Suprapubic skin (tissue), 4 donors: ENCODE results near the gene REC114. TPM values are rescaled to one million over a fixed set of nuclear protein-coding genes. Genes with fewer than 3 reads are reported as not detected.
"Not testable (repeated sequence)": the region's sequence is repeated elsewhere in the genome, so short reads cannot be mapped to it uniquely, and the experiment has no call there.

ENCODE experiments used
- DNase-seq, 2 donors: peaks; one replicate each; pipeline ENCODE4 v3.0.0-alpha.2; 2019; ENCODE audit warnings: low spot score in 2 of 2
- H3K27ac ChIP-seq: fragments of 200-600 bp; sonication (generic); one replicate; pipeline ENCODE4 v1.5.1; 2019
- H3K27me3 ChIP-seq: fragments of 200-600 bp; sonication (generic); one replicate; pipeline ENCODE4 v1.5.1; 2019
- H3K36me3 ChIP-seq: fragments of 200-600 bp; sonication (generic); one replicate; pipeline ENCODE4 v1.5.1; 2019
- H3K4me1 ChIP-seq: fragments of 200-600 bp; sonication (generic); one replicate; pipeline ENCODE4 v1.5.1; 2019
- H3K4me3 ChIP-seq: fragments of 200-600 bp; sonication (generic); one replicate; pipeline ENCODE4 v1.5.1; 2019; ENCODE audit warnings: mild to moderate bottlenecking
- H3K9me3 ChIP-seq: fragments of 200-600 bp; sonication (generic); one replicate; pipeline ENCODE4 v1.5.1; 2019
- CTCF ChIP-seq, 2 donors: fragments of 200-600 bp in 1 of 2; fragments of 450-650 bp in 1 of 2; sonication (generic) in 1 of 2; IDR thresholded peaks; one replicate each; pipeline ENCODE4 v1.5.1; 2016 to 2019; ENCODE audit warnings: antibody characterized with exemption in 2 of 2, mild to moderate bottlenecking in 1 of 2, moderate library complexity in 1 of 2
- EP300 ChIP-seq: sonication (generic); formaldehyde crosslinking; IDR thresholded peaks from one replicate; pipeline ENCODE4 v1.6.1; 2017; ENCODE audit warnings: antibody characterized with exemption
- POLR2A ChIP-seq, 2 donors: fragments of 450-650 bp; IDR thresholded peaks; one replicate each; pipeline ENCODE4 v1.6.1; 2017; ENCODE audit warnings: antibody characterized with exemption in 2 of 2, mild to moderate bottlenecking in 2 of 2, moderate library complexity in 2 of 2
- POLR2AphosphoS5 ChIP-seq, 3 donors: sonication (generic); formaldehyde crosslinking; IDR thresholded peaks; one replicate each; pipeline ENCODE4 v1.6.1; 2017; ENCODE audit warnings: antibody characterized with exemption in 3 of 3
- WGBS: methylation state at CpG from one replicate; pipeline ENCODE4 v1.1.5; 2018; 5-methylcytosine and 5-hydroxymethylcytosine counted together
- total RNA-seq, 4 donors: library from RNA; depleted of rRNA; stranded (reverse); fragments of >200 nt; gene quantifications; one replicate each; pipeline ENCODE4 v1.1.0, GENCODE V29; 2016

REC114 gene
- total RNA-seq, 4 donors from 2014 or later = not detected

- Histone ChIP-seq H3K27me3 (no peaks in the 10 kb centered on the region), H3K36me3 (peaks cover 62% of the 10 kb centered on the region), H3K4me1 (peaks cover 39% of the 10 kb centered on the region), H3K4me3 (no peak overlapping the region), H3K27ac (no peak overlapping the region), H3K9me3 (no peaks in the 10 kb centered on the region)
- TF ChIP-seq POLR2A (IDR thresholded peaks at IDR 0.05) (no peak), CTCF (IDR thresholded peaks at IDR 0.05) (no peak)
- WGBS = 67% methylated on average over 5 of the region's 5 CpGs
- no peak for DNase-seq
These were observed 129.3 kb downstream of the REC114 start for GRCh38 chr15:73572296-73572695.

- Histone ChIP-seq H3K4me3 (no peak overlapping the region), H3K36me3 (peaks cover 56% of the 10 kb centered on the region), H3K4me1 (peaks cover 44% of the 10 kb centered on the region), H3K27me3 (no peaks in the 10 kb centered on the region), H3K27ac (peak overlapping the region; percentile 2), H3K9me3 (no peaks in the 10 kb centered on the region)
- 79% methylated on average over 1 of the region's 1 CpG for WGBS
- no peak for DNase-seq
- TF ChIP-seq POLR2A (IDR thresholded peaks at IDR 0.05) (no peak), POLR2AphosphoS5 (IDR thresholded peaks at IDR 0.05) (no peak), CTCF (IDR thresholded peaks at IDR 0.05) (no peak), EP300 (no peak)
These were observed 130.1 kb downstream of the REC114 start for GRCh38 chr15:73573037-73573436.

GRCh38 chr15:73573572-73573971 lies 130.6 kb downstream of the REC114 start:
- Histone ChIP-seq H3K36me3 (peaks cover 51% of the 10 kb centered on the region), H3K27me3 (no peaks in the 10 kb centered on the region), H3K4me1 (peaks cover 49% of the 10 kb centered on the region), H3K27ac (peak overlapping the region; percentile 2), H3K4me3 (no peak overlapping the region), H3K9me3 (no peaks in the 10 kb centered on the region)
- TF ChIP-seq POLR2A (IDR thresholded peaks at IDR 0.05) (no peak), POLR2AphosphoS5 (IDR thresholded peaks at IDR 0.05) (peak in 1 of 3 donors; percentile 33), EP300 (no peak), CTCF (IDR thresholded peaks at IDR 0.05) (no peak)
- DNase-seq = peak in 1 of 2 donors; percentile 69
- WGBS = 34% methylated on average over 9 of the region's 9 CpGs

GRCh38 chr15:73575636-73576247 lies 132.8 kb downstream of the REC114 start:
- no peaks in the 10 kb centered on the region for H3K27me3 ChIP-seq
- peak overlapping the region; percentile 86 for H3K27ac ChIP-seq
- H3K36me3 ChIP-seq = peaks cover 39% of the 10 kb centered on the region
- no peak overlapping the region for H3K4me3 ChIP-seq
- peaks cover 50% of the 10 kb centered on the region for H3K4me1 ChIP-seq
- H3K9me3 ChIP-seq = no peaks in the 10 kb centered on the region
- no peak for DNase-seq
- peak in 2 of 3 donors; percentile 14 to 66 for TF ChIP-seq POLR2AphosphoS5 (IDR thresholded peaks at IDR 0.05)
- TF ChIP-seq EP300 = no peak
- TF ChIP-seq POLR2A (IDR thresholded peaks at IDR 0.05) = no peak
- TF ChIP-seq CTCF (IDR thresholded peaks at IDR 0.05) = no peak
- 41% methylated on average over 3 of the region's 3 CpGs for WGBS

- not testable (repeated sequence) for DNase-seq, H3K4me3 ChIP-seq, H3K27me3 ChIP-seq, H3K9me3 ChIP-seq
- peaks cover 50% of the 10 kb centered on the region for H3K4me1 ChIP-seq
- peak overlapping the region; percentile 23 for H3K27ac ChIP-seq
- peaks cover 39% of the 10 kb centered on the region for H3K36me3 ChIP-seq
These were observed 134.6 kb downstream of the REC114 start for GRCh38 chr15:73577593-73577992.

GRCh38 chr15:73578026-73578425 lies 135.1 kb downstream of the REC114 start:
- no peak for TF ChIP-seq POLR2AphosphoS5 (IDR thresholded peaks at IDR 0.05)
- no peak for TF ChIP-seq EP300
- no peak for TF ChIP-seq POLR2A (IDR thresholded peaks at IDR 0.05)
- no peak for TF ChIP-seq CTCF (IDR thresholded peaks at IDR 0.05)
- Histone ChIP-seq H3K27me3 (no peaks in the 10 kb centered on the region), H3K4me3 (no peak overlapping the region), H3K27ac (peak overlapping the region; percentile 23), H3K9me3 (no peaks in the 10 kb centered on the region), H3K36me3 (peaks cover 39% of the 10 kb centered on the region), H3K4me1 (peaks cover 47% of the 10 kb centered on the region)
- WGBS = 62% methylated on average over 2 of the region's 2 CpGs
- DNase-seq = no peak
